OCI-LY7 (cell line): ENCODE measurements around the gene TCHHL1.

Experiments used
- CTCF ChIP-seq: fragments of 200-600 bp; sonication (generic); conservative IDR thresholded peaks from 2 replicates; pipeline ENCODE4 v1.5.1; 2014; ENCODE audit warnings: mild to moderate bottlenecking, antibody characterized with exemption, low read length, moderate library complexity, mixed read lengths
- EZH2phosphoT487 ChIP-seq: fragments of 200-600 bp; sonication (generic); IDR thresholded peaks from 2 replicates; pipeline ENCODE4 v1.6.1; 2018; ENCODE audit warnings: low read depth, borderline replicate concordance, mild to moderate bottlenecking, mixed run types, antibody characterized with exemption, low read length, moderate library complexity, mixed read lengths

GRCh38 chr1:152047413-152047729 lies 41.5 kb downstream of the TCHHL1 start:
- TF ChIP-seq CTCF, result no peak
- TF ChIP-seq EZH2phosphoT487, result no peak
